HG02610 (cell line): ENCODE measurements around the gene GLS.
"Not testable (repeated sequence)": the region's sequence is repeated elsewhere in the genome, so short reads cannot be mapped to it uniquely, and the experiment has no call there.

Source experiments
- ATAC-seq: cut with Tn5 transposase; IDR thresholded peaks from one replicate; pipeline ENCODE4 v1.9.1; 2021; ENCODE audit warnings: mild to moderate bottlenecking, moderate library complexity; ENCODE audit not compliant: unreplicated experiment

GLS gene

DNA sequence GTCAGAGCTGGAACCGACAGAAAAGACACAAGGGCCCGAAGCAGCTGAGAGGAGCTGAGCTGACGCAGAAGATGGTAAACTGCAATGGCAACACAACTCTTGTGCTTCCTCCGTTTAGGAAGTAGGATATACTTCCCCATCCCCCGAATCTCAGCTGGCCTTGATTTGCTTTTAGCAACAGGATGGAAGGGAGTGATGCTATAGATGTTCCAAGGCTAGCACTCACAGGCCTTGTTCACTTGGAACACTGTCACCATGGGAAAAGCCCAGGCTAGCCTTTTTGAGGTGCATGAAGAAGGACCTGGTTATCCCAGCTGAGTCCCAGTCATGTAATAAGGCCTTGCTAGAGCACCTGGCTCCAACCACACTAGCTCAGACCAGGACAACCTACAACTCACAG lies 107.3 kb downstream of the GLS start:
- ATAC-seq = no peak

DNA sequence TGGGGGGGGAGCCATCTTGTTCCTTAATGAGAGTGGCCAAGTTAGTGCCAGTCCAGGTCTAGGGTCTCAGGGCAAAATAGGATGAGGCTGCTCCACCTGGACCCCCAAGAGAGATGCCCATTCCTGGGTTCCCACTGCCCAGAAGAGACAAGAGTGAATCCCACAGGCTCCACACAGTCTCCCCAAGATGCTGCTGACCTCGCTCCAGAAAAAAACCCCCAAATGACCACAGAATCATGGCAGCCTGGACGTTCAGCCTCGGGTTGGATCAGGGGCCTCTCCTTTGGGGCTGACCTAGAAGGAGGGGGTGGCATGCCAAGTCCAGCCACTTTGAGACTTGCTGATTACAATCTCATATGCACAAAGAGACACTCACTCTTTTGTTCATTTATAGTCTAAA lies 108.3 kb downstream of the GLS start:
- ATAC-seq = no peak

DNA sequence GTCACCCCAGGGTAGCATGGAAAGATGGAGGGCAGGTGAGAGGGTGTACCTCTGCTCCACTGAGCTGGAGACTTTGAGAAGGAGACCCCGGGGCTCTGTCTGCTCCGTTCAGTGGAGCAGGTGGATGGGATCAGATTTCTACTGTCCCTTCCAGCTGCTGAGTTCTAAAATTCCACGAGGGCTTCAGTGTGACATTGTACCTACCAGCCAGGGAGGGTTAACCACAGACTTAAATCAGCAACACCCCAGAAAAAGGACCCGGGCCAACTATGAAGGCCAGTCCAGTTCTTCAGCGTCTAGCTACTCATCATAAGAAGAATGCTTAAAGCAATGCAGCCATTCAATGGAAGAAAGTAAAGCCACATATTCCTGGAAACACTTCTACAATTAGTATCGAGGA lies 109.5 kb downstream of the GLS start:
- ATAC-seq = no peak

DNA sequence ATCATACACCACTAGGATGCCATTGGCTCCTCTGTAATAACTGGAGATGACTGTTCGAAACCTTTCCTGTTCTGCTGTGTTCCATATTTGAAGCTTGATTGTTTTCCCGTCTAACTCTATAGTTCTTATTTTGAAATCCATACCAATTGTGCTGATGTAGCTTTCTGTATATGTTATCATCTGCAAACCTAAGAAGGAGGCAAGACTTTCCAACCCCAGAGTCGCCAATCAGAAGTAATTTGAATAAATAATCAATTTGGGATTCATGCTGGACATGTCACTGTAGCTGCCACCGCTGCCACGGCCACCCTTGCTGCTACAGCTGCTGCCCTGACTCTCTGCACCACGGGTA lies 112.6 kb downstream of the GLS start:
- ATAC-seq = no peak

DNA sequence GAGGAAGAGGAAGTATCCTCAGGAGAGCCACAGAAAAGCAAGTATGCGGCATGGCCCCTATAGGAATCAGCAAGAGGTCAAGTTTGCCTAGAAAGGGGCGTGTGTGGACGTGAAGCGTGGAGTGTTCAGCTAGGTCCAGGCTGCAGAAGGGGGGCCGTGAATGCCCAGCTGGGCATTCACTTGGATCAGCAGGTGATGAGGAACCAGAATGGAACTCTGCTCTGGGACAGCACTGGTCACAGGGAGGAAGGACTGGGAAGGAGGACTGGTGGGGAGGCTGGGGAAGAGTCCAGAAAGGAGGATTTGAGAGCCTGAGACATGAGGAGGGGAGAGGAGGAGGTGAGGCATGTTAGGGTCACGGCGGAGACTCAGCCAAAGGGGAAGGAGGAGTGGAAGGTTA lies 113.5 kb downstream of the GLS start:
- ATAC-seq = no peak

DNA sequence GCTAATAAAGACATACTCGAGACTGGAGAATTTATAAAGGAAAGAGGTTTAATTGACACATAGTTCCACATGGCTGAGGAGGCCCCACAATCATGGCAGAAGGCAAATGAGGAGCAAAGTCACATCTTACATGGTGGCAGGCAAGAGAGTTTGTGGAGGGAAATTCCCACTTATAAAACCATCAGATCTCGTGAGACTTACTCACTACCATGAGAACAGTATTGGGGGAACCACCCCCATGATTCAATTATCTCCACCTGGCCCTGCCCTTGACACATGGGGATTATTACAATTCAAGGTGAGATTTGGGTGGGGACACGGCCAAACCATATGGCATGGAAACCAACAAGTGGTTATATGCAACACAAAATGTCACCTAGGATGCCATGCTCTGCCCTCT lies 114.7 kb downstream of the GLS start:
- ATAC-seq = not testable (repeated sequence)

DNA sequence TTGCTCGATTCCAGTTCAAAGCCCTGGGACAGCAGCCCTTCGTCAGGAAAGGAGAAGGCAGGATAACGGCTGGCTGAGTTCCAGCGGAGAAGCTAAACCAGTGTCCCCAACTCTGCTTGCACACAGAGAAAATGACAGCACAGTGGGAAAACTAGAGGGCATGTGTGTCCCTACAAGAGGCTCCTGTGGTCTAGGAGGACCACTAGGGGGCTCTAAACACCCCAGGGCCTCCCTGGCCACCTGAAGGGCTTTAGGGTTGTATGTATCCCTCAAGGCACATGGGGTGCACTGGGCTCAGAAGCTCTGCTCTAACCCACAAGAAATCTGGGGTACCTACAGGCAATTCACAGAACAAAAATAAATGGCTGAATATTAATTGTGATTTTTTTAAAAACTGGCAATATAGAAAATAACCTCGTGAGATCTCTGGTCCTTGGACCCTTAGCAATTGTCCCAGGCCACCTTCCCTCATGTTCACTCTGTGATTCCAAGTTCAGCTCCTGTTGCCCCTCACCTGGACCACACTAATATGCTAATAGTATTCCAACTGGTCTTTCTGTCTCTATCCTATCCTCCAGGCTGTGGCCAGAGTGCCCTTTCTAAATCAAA lies 115.8 kb downstream of the GLS start:
- no peak for ATAC-seq

DNA sequence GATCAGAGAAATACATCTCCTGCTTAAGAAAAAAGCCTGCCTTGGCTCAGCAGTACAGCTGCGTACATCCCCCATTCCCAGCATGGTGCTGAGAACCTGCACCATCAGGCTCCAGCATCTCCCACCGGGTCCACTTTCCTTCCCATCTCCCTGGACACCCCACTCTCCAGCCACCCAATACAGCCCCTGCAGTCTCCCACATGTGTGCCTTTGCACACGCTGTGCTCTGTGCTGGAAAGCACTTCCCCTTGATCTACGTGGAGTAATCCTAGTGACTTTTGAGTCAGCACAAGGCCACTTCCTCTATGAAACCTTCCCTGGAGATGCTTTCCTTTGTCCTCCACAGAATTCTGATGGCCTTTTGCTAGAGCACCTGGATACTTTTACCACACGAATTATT lies 116.3 kb downstream of the GLS start:
- ATAC-seq = no peak

DNA sequence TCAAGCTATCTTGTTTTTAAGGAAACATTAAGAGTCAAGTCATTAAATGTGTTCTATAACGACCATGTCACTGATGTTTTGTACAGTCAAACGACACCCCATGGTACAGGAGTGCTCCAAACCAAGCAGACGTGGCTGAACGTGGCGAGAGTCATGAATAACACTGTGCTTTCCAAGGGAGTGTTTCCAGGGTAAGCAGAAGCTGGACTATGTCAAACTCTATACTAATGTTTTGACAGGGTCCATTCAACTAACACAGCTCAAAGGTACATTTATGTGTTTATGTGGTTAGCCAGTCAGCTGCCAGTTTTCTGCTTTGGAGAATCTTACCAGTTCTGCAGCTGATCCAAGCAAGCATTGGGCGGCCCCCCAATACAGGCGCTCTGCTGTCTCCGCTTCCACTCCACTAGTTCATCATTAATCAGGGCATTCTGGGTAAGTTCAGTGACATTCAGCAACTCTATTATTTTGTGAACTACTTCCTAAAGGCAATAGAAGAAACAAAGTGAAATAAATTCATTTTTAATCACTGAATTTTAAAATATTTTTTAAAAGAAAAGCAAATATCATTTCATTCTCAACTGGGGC lies 117.0 kb downstream of the GLS start:
- ATAC-seq = no peak

DNA sequence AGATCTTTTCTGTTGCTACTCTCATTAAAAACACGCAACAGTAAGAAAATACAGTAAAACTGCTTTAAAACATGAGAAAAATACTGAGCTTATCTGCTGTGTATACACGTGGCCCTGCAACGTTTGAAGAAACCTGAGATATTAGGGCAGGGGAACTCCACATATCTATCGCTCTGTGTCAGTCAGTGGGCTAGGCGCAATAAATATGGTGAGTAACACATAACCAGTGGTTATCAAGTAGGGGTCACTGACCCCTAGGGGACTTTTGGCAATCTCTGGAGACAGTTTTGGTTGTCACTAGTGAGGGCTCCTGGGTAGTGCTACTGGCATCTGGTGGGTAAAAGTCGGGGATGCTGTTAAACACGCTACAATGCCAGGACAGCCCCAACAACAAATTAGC lies 118.4 kb downstream of the GLS start:
- ATAC-seq = no peak

DNA sequence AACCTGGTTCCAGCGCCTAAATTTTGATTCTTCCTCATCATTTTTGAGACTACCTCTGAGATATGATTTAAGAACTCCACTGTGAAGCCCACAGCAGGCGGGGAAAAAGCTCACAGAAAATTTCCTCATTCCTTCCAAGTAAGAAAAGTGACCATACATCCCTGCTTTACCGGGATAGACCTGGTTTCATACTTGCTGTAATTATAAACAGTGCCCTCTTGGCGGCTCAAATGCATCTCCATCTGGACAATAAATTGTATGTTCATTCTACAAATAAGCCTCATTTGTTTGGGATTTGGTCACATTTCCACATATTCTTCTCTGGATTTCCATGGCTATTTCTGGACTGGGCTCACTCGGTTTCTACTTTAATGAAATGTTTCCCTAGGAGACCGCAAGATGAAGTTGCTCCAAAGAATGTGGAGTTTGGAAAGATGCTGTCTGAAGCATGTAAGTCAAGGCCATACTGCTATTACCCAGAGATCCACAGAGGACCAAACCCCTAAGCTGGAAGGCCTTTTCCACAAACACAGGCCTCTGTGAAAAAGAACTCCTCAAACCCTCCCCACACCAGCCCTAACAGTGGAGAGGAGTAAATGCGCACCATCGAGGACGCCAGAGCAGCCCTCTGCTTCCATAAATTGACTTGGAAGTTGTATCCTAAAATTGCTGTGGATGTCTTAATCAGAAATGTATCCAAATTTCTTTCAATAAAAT lies 119.5 kb downstream of the GLS start:
- no peak for ATAC-seq

DNA sequence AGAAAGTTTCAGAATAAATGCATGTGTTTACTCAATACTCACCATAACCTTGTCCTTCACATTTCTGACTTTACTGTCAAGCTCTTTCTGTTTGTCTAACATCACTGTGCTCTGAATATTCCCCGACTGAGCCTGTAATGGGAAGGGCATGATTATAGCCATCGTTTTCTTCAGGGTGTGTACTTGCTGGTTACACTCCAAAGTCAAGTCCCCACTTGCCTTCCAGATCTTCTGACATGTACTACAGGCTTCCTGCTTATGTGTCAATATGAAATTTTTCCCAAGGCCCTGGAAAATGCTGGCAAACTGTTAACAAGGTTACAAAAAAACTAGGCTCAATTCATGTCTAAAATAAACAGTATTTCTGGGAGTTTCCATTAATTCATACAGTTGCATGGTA lies 120.4 kb downstream of the GLS start:
- no peak for ATAC-seq

DNA sequence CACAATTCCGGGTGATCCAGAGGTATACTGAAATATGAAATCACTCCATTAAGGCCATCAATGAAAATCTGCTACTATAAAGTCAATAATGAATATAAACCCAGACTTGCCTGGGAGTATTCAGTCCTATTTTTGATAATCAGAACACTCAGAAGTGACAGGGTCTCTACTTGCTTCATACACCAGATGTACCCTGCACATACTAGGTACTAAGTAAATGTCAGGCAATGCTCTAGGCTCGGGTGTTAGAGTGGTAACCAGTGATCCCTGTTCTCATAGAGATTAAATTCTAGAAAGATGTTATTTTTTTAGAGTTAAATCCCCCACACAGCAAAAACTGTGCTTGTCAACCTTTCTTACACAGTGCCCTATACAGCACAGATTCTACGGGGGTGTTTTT lies 121.0 kb downstream of the GLS start:
- ATAC-seq = no peak

DNA sequence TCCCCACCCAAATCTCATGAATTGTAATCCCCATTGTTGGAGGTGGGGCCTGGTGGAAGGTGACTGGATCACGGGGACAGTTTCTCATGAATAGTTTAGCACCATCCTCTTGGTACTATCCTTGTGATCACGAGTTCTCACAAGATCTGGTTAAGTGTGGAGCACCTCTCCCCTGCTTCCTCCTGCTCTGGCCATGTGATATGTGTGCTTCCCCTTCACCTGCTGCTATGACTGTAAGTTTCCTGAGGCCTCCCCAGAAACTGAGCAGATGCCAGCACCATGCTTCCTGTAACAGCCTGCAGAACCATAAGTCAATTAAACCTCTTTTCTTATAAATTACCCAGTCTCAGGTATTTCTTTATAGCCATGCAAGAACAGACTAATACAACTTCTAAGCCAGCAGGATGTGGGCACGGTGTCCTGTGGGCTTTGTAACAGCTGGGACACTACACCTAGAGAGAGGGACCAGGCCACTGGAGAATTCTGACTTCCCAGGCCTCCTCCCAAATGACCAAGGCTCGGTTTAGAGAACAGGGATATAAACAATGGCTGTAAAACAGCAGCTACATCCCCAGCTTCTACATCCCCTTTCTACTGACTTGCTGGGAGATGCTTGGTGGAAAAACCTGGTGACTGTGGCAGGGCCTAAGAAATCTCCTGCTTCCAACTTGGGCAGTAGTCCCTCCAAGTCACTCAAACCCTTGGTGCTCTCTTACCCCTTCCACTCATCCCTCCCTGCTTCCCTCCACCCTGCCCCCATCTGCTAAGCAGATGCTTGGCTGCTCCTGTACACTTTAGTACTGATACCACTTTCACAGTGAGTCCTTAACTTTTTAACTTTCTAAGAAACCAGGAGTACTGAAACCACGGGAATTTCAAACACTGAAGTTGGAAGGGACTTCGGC lies 123.0 kb downstream of the GLS start:
- no peak for ATAC-seq

DNA sequence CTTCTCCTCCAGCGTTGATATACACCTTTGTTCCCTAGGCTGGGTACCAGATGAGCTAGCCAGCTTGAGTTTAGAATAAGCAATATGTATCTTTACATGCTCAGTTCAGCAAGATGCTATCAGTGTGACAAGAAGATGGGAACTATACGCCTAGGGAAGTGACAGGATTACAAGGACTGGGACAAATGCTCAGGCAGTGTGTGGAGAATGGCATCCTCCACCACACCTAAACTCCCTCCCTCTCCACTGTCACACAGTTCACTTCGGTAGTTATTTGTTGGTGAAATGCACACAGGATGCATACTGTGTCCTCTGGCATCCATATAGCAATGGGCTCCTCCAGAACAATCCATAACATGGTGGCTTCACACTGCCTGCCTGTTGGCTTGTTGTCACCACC lies 125.7 kb downstream of the GLS start:
- ATAC-seq = no peak

DNA sequence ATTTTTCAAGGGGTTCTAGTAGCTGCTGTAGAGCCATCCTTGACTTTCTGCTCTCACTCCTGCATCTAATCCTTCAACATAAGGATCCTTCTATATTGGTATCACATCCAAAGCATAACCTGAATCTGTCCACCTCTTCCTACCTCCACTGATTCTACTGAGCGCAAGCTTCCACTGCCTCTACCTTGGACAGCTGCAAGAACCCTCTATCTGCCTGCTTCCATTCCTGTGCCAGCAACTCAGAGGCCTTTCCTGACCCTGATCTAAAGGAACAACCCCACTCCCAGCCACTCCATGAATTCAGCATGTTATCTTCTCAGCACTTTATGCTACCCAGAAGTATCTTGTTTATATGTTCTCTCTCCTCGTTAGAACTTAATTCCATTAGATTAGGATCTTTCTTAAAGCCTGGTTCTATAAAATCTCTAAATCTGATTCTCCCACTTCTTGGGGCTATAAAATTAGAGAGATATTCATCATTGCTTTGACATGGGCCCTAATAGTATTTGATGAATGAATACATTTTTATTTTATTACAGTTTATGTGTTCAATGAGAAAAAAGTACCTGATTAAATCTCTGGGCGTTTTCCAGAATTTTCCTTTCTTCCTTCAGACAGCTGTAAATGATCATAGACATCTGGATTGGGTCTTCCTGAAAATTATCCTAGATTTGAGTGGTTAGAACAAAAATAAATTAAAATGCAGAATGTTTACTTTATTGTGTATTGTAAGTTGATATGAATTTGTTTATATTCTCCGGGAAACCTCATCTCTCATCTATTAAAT lies 126.6 kb downstream of the GLS start:
- ATAC-seq = no peak

DNA sequence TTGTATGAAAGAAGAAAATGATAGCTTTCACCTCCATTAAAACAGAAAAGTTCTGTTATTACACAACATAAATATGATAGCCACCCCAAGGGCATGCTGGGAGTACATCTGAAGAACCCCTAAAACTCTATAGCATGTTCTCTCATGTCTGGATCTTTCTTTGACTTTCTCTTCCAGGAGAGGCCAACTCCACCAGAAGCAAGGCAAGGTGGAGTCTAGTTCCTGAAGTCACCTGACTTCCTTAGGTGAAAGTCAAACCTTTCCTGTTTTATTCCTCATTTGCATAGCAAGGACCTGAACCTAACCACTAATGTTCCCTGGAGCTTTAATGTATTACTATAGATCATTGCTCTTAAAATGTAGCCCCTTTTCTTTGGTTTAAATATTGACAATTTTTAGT lies 127.7 kb downstream of the GLS start:
- no peak for ATAC-seq

DNA sequence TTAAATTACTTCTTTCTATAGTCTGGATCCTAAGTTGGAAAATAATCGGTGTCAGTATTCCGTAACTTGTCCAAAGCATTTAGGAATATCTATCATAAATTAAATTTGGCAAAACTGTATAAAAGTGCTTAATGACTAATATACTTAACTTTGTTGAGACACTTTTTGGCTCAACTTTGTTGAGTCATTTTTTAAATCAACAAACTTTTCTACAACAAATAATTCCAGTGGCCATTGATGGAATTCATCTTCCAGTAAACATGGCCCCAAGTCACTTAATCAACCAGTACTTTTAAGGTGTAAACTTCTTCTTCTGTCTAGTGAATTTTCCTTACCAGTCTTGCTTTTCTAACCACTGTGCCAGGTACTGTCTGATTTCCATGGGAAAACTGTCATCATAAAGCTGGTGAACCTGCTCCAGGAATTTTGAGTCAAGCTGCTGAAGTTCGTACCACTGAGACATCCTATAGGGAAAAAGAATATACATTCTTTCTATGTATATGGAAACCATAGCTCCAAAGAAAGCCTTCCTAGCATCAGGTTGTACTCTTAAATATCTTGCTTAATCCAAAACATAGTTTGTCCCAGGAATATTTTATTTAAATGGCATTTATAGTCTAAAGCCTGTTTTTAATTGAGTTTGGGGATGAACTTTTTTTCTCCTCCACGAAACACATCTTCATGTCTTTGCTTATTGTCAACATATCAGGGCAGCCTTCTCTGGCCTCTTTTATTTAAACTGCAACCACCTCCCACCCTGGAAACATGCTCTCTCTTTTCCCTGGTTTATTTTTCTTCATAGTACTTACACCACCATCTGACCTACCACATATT lies 129.1 kb downstream of the GLS start:
- ATAC-seq = no peak

DNA sequence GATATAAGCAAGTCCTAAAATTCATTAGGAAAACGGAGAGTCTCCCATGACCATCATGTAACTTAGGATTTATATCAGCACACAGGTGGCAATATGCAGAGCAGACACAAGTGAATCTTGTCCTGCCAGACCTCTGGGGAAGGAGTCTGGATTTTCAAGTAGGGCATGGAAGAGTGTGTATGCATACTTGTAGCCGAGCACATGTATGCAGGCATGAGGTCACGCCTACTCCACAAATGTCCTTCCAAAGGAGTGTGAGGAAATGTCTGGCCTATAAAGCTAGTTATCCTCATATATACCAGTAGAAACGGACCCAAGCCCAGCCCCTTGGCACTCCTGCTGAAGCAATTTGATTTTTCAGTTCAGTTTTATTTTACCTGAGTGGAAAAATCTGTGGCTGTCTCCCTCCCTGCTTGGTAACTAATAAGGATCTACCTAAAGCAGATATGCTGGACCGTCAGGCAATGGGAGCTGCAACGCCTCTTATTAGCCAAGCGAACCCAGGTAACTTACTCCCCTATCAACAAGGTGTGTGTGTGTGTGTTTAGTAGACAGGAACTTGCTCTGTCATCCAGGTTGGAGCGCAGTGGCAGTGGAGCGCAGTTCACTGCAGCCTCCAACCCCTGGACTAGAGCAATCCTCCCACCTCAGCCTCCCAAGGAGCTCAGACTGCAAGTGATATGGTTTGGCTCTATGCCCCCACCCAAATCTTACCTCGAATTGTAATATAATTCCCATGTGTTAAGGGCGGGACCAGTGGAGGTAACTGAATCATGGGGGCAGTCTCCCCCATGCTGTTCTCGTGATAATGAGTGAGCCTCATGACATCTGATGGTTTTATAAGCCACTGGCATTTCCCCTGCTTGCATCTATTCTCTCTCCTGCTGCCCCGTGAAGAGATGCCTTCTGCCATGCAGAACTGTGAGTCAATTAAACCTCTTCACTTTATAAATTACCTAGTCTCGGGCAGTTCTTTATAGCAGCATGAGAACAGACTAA lies 130.6 kb downstream of the GLS start:
- no peak for ATAC-seq
